Measurements from ENCODE around the gene DDIAS.
"Not testable (repeated sequence)": the region's sequence is repeated elsewhere in the genome, so short reads cannot be mapped to it uniquely, and the experiment has no call there.

The DDIAS gene

DNA sequence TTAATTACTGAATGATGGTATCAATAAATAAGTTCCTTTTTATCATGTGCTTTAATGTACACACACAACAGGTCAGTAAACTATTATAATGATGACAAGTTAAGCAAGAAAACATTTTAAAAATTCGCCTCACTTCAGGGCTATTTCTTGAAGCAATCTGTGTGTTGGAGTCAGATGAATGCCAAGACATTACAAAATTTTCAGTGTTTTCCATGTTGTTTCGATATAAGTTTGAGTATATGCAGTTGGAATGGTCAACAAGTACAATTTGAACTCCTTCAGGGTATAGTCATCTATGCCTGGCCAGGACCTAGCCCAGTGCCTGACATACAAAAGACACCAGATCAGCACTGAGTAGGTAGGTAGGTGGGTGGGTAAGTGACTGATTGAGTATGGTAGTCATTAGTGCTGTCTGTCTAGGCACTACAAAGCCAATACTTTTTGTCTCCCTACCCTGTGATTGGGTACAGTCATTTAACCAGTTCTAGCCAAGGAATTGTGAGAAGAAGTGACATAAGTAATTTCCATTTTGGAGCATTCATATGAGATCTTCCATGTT is 8.8 kb upstream of the DDIAS start:
- DNase-seq: no peak

GRCh38 chr11:82895437-82896091 is 6.0 kb upstream of the DDIAS start:
- DNase-seq: peak; percentile 78

- no peak for DNase-seq
These were observed 5.4 kb upstream of the DDIAS start for GRCh38 chr11:82896183-82896582.

DNA sequence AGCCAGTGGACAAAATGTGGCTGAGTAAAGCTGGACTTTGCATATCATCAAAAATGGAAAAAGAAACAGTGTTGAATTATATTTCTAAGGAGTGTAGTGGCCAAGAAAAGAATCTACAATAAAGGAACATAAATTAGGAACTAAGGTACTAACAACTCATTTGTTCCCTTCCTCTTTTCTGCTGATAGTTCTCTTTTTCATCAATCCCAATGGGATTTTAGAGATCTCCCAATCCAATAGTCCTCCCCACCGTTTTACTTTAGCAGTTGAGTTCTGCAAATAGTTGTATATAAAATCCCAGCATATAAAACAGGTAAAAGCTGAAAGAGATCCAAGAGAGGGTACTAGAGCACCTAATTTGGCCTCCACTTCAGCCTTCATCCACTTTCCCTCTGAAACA is 3.3 kb upstream of the DDIAS start:
- peak; percentile 52 for DNase-seq

- peak; percentile 92 for DNase-seq
These were observed 2.2 kb upstream of the DDIAS start for GRCh38 chr11:82899186-82899820.

GRCh38 chr11:82899957-82900276 is 1.6 kb upstream of the DDIAS start:
- DNase-seq: no peak

GRCh38 chr11:82900277-82901164 is 1.0 kb upstream of the DDIAS start, which contains the start of gene PRCP:
Gene PRCP, minus strand, starts transcription at chr11:82900430. Its CDS starts 28 bp downstream, at chr11:82900402.
- DNase-seq: peak; percentile 100

GRCh38 chr11:82901922-82902485 is 468 bp downstream of the DDIAS start:
- DNase-seq: peak; percentile 70

- no peak for DNase-seq
These were observed 1.3 kb downstream of the DDIAS start for GRCh38 chr11:82902880-82903279.

DNA sequence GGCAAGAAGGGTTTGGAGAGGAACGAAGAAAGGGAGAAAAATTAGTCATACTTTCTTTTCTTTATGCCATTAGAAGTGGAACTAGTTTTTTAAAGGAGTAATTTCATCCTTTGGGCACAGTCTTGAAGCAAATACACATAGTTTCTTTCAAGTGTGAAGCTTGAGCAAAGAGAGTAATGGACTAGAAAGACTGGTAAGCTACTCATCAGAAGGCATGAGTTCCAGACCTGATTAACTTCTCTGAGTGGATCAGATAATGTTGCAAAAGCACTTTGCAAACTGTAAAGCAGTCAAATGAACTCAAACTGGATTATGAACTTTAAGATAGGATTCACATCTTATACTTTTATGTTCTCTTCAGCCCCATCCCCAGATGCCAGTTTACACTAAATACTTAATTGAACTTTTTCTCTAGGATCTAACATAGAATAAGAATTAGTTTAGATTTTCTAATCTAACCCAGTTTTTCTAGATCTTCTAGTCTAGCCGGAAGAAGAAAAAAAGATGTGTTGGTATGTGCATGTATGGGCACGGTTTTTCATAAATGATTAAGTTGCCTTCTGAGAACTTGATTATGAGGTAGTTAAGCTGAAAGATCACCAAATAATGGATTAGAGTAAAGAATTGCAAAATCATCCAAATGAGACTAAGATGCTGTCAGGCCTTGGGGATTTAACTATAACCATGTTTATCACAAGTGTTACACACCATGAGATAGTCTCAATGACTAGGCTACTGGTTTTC is 2.5 kb downstream of the DDIAS start:
- DNase-seq: peak; percentile 52

GRCh38 chr11:82906236-82906635 is 4.7 kb downstream of the DDIAS start:
- DNase-seq: peak; percentile 87

GRCh38 chr11:82906931-82907330 is 5.4 kb downstream of the DDIAS start:
- DNase-seq: no peak

- no peak for DNase-seq
These were observed 5.8 kb downstream of the DDIAS start for GRCh38 chr11:82907371-82907770.

DNA sequence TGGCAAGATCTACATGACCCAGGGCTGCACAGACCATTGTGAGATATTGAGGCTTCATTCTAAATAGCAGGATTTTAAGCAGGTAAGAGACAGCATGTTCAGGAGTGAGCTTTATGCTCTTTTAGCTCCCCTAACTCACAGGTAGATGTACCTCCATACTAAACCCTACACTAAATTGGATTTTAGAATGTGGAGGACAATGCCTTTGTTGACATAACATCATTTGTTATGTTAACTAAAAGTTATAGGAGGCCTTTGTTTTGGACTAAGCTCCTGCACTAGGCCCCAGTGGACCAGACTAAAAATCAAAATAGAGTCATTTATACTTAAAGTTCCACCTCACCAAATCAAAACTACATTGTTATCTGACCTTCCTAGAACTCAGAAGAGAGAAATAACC is 6.8 kb downstream of the DDIAS start:
- no peak for DNase-seq

GRCh38 chr11:82909015-82909640 is 7.6 kb downstream of the DDIAS start:
- DNase-seq: no peak

- not testable (repeated sequence) for DNase-seq
These were observed 18.2 kb downstream of the DDIAS start for GRCh38 chr11:82919786-82920185.

DNA sequence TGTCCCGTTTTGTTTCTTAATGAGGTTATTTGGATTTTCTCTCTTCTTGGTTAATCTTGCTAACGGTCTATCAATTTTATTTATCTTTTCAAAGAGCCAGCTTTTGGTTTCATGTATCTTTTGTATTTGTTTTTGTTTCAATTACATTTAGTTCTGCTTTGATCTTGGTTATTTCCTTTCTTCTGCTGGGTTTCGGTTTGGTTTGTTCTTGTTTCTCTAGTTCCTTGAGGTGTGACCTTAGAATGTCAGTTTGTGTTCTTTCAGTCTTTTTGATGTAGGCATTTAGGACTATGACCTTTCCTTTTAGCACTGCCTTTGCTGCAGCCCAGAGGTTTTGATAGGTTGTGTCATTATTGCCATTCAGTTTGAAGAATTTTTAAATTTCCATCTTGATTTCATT is 18.7 kb downstream of the DDIAS start:
- DNase-seq: not testable (repeated sequence)

DNA sequence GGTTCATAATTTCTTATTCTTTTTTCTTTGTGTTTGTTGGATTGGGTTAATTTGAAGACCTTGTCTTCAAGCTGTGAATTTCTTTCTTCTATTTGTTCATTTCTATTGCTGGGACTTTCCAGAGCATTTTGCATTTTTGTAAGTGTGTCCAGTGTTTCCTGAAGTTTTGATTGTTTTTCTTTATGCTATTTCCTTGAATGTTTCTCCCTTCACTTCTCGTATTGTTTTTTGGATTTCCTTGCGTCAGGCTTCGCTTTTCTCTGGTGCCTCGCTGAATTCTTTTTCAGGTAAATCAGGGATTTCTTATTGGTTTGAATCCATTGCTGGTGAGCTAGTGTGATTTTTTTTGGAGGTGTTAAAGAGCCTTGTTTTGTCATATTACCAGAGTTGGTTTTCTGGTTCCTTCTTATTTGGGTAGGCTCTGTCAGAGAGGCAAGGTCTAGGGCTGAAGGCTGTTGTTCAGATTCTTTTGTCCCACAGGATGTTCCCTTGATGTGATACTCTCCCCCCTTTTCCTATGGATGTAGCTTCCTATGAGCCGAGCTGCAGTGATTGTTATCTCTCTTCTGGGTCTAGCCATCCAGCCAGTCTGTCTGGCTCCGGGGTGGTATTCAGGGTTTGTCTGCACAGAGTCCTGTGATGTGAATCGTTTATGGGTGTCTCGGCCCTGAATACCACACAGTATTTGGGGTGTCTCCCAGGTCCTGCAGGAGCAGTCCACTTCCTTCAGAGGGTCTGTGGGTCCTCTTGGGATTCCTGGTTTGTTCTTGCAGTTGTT is 21.0 kb downstream of the DDIAS start:
- not testable (repeated sequence) for DNase-seq

GRCh38 chr11:82924522-82925224 is 23.1 kb downstream of the DDIAS start:
- no peak for DNase-seq

DNA sequence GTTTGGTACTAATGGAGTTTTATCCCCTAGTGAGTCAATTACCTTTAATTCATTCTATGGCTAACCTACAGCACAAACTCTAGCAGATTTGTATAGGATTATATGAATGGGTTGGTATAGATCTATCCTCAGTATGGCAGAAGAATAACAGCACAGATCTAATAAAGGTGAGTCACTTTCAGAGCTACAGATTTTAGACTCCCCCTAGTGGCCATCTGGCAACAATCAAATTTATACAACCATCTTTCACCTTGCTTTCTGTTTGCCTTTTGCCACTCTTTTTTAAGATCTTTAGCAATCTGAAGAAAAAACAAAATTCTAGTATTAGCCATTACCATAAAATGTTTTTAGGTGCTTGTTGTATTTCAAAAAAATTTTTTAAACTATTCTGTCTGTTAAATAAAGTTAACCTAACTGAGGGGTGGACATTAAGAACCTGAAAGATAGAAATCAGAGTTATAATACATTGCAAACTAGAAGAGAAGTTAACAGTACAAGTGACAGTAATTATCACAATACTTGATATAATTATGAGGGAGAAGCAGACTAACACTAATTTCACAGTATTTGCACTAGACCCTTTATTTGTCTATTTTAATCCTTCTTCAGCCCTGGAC is 25.8 kb downstream of the DDIAS start:
- peak; percentile 91 for DNase-seq

All from OCI-M1 (cell line).